ENCODE results near the gene THOC6. TPM values are rescaled to one million over a fixed set of nuclear protein-coding genes. Genes with fewer than 3 reads are reported as not detected.

The THOC6 gene
- total RNA-seq, 4 donors from 2014 or later: 13.2 to 22.1 (median 20.1) TPM

DNA sequence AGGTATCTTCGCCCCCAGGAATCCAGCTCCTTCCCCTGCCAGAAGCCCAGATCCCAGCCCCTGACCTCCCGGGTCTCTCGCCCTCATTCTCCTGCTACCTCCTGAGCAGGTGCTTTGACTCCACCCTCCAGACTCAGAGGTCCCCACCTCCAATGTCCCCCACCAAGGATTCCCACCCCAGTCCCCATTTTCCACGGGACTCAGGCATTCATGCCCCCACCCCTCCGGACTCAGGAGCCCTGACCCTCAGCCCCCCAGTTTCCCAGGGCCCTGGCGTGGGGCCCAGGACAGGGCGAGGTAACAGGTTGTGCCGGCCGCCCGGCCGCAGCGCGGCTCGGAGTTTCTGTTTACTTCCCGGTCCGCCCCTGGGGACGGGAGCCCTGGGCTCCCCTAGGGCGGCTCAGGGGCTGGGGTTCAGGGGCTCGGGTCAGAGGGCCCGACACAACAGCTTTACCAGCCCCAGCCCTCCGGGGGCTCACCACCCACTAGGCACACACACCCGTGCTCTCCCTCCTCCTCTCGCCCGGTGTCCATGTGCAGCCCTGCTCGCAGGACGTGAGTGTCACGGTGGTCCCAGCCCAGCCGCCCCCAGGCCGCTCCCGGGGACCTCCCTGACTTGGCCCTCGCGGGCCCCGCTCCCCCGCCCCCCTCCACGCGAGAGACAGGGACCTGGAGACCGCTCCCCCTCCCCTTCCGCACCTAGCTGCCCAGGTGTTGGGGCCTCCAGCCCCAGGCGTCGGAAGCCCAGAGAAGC lies 12.3 kb downstream of the THOC6 start:
- 4 to 6% methylated on average over 21 to 25 of the region's 40 CpGs for WGBS, 2 donors
- H3K4me3 ChIP-seq (ENCODE audit: low read depth, poor library complexity, severe bottlenecking): no peak overlapping the region
- peak in 1 of 2 donors; percentile 87 for DNase-seq (ENCODE audit: low spot score in 2 of 2)
- intact Hi-C loops (cut with DNase I; ENCODE audit: low total_unique reads): no loop called here
- TF ChIP-seq, protein P1, sequence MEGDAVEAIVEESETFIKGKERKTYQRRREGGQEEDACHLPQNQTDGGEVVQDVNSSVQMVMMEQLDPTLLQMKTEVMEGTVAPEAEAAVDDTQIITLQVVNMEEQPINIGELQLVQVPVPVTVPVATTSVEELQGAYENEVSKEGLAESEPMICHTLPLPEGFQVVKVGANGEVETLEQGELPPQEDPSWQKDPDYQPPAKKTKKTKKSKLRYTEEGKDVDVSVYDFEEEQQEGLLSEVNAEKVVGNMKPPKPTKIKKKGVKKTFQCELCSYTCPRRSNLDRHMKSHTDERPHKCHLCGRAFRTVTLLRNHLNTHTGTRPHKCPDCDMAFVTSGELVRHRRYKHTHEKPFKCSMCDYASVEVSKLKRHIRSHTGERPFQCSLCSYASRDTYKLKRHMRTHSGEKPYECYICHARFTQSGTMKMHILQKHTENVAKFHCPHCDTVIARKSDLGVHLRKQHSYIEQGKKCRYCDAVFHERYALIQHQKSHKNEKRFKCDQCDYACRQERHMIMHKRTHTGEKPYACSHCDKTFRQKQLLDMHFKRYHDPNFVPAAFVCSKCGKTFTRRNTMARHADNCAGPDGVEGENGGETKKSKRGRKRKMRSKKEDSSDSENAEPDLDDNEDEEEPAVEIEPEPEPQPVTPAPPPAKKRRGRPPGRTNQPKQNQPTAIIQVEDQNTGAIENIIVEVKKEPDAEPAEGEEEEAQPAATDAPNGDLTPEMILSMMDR (IDR thresholded peaks at IDR 0.05): no peak
- no peak for TF ChIP-seq POLR2A (IDR thresholded peaks at IDR 0.05)

DNA sequence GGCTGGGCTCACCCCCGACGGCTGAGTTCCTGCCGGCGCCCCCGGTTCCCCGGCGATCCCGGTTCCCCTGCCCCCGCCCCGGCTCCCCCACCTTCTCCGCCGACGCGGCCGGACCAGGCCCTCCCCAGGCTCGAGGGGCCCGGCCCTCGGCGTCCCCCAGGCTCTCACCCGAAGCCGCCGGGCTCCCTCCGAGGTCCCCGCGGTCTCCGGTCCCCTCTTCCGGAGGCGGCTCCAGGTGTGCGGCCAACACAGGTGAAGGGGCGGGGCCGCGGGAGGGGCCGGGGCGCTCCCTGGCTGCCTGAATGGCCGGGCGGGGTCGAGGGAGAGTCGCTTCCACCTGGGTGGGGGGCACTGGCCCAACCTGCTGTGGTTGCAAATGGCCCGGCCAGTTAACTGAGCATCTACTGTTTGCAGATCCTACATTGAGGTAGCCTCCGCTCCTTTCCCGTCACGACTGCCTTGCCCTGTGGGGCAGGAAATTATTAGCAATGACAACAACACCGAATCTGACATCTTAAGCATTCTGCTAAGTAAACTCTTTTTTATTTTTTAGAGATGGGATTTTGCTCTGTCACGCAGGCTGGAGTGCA lies 13.0 kb downstream of the THOC6 start, which contains the start of gene BICDL2:
Gene BICDL2 (minus strand): TSS at position 219 of the 590 bp plus-strand sequence. CDS start 1,448 bp downstream, outside the sequence.
- TF ChIP-seq, protein P1 (IDR thresholded peaks at IDR 0.05): no peak
- TF ChIP-seq POLR2A (IDR thresholded peaks at IDR 0.05): no peak
- H3K4me3 ChIP-seq (ENCODE audit: low read depth, poor library complexity, severe bottlenecking): no peak within 1 kb of the TSS
- WGBS, 2 donors: 7 to 19% methylated on average over 13 to 34 of the region's 44 CpGs
- no peak for DNase-seq (ENCODE audit: low spot score in 2 of 2)
- intact Hi-C loops (cut with DNase I; ENCODE audit: low total_unique reads): no loop called here

DNA sequence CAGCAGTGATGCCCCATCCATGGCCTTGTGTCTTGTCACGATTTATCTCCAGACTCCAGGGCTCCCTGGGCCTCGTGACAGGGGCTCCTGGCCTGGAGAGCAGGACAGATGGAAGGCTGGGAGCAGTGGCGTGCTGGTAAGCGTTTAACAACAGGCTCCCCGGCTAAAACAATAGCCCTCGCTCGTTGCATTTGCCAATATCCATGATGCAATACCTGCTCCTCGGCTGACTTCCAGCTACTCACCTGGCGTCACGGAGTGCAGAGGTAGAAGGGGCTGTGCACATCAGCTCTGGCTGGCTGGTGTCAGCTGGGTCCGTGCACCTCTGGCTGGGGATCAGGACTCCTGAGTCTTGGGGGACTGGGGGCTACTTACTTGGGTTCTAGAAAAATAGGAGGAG lies 14.4 kb downstream of the THOC6 start:
- 20 to 35% methylated on average over 11 of the region's 11 CpGs for WGBS, 2 donors
- no peak for DNase-seq (ENCODE audit: low spot score in 2 of 2)
- intact Hi-C loops (cut with DNase I; ENCODE audit: low total_unique reads): no loop called here
- no peak overlapping the region for H3K4me3 ChIP-seq (ENCODE audit: low read depth, poor library complexity, severe bottlenecking)
- TF ChIP-seq, protein P1 (IDR thresholded peaks at IDR 0.05): no peak
- TF ChIP-seq POLR2A (IDR thresholded peaks at IDR 0.05): no peak

DNA sequence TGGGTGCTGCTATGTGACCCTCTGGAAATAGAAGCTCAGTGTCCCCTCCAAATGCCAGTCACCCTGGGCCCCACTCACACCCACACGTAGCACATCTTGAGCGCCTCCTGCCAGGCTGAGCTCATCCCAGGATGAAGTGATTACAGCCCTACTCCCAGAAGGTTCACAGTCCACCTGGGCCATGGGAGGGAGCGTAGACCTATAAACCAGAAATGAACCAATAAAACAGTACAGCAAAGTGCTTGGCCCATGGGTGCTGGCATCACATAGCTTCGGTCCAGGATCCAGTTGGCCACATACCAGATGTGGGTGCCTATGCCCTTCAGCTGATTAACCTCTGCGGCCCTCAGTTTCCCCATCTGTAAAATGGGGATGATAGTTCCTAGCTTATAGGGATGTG lies 15.1 kb downstream of the THOC6 start:
- intact Hi-C loops (cut with DNase I; ENCODE audit: low total_unique reads): loop anchor here (1.0 kb wide), 1 partner anchor 44 kb away; no protein-coding TSS in a partner anchor
- TF ChIP-seq, protein P1 (IDR thresholded peaks at IDR 0.05): no peak
- TF ChIP-seq POLR2A (IDR thresholded peaks at IDR 0.05): no peak
- 70 to 76% methylated on average over 5 of the region's 5 CpGs for WGBS, 2 donors
- no peak for DNase-seq (ENCODE audit: low spot score in 2 of 2)
- H3K4me3 ChIP-seq (ENCODE audit: low read depth, poor library complexity, severe bottlenecking): no peak overlapping the region

DNA sequence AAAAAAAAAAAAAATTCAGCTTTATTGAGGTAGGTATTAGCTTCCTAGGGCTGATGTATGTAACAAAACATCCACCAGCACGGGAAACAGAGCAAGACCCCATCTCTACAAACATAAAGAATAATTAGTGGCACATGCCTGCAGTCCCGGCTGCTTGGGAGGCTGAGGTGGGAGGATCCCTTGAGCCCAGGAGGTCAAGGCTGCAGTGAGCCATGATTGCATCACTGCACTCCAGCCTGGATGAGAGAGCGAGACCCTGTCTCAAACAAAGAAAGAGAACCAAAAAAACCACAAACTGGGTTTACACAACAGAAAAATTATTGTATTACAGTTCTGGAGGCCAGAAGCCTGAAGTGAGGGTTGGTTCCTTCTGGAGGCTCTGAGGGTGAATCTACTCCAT lies 18.5 kb downstream of the THOC6 start:
- no peak for DNase-seq (ENCODE audit: low spot score in 2 of 2)
- H3K4me3 ChIP-seq (ENCODE audit: low read depth, poor library complexity, severe bottlenecking): no peak overlapping the region
- no peak for TF ChIP-seq POLR2A (IDR thresholded peaks at IDR 0.05)
- TF ChIP-seq, protein P1 (IDR thresholded peaks at IDR 0.05): no peak
- WGBS, 2 donors: 81 to 89% methylated on average over 3 of the region's 3 CpGs
- intact Hi-C loops (cut with DNase I; ENCODE audit: low total_unique reads): no loop called here
